ENCODE results near the gene CCM2.
"Not testable (repeated sequence)": the region's sequence is repeated elsewhere in the genome, so short reads cannot be mapped to it uniquely, and the experiment has no call there.

CCM2 gene

GRCh38 chr7:44982535-44982923, 17.5 kb upstream of the CCM2 start:
- DNase-seq (ENCODE audit: low spot score) = no peak

- DNase-seq (ENCODE audit: low spot score) = no peak
Measured at GRCh38 chr7:44982970-44983369, 17.0 kb upstream of the CCM2 start.

GRCh38 chr7:44983742-44984477, 16.1 kb upstream of the CCM2 start:
- no peak for DNase-seq (ENCODE audit: low spot score)

GRCh38 chr7:44984478-44984758, 15.6 kb upstream of the CCM2 start:
- no peak for DNase-seq (ENCODE audit: low spot score)

- DNase-seq (ENCODE audit: low spot score) = no peak
Measured at GRCh38 chr7:44985033-44985695, 14.8 kb upstream of the CCM2 start.

- no peak for DNase-seq (ENCODE audit: low spot score)
Measured at GRCh38 chr7:44985900-44986217, 14.1 kb upstream of the CCM2 start.

GRCh38 chr7:44986218-44987053, 13.6 kb upstream of the CCM2 start:
- DNase-seq (ENCODE audit: low spot score) = peak; percentile 76

GRCh38 chr7:44987457-44987856, 12.5 kb upstream of the CCM2 start:
- no peak for DNase-seq (ENCODE audit: low spot score)

- no peak for DNase-seq (ENCODE audit: low spot score)
Measured at GRCh38 chr7:44987996-44988395, 12.0 kb upstream of the CCM2 start.

- DNase-seq (ENCODE audit: low spot score) = no peak
Measured at GRCh38 chr7:44988701-44989100, 11.3 kb upstream of the CCM2 start.

GRCh38 chr7:44989132-44989531, 10.9 kb upstream of the CCM2 start:
- no peak for DNase-seq (ENCODE audit: low spot score)

GRCh38 chr7:44990109-44991023, 9.6 kb upstream of the CCM2 start:
- DNase-seq (ENCODE audit: low spot score) = no peak

- DNase-seq (ENCODE audit: low spot score) = not testable (repeated sequence)
Measured at GRCh38 chr7:44992004-44992795, 7.8 kb upstream of the CCM2 start.

- no peak for DNase-seq (ENCODE audit: low spot score)
Measured at GRCh38 chr7:44994877-44995554, 5.0 kb upstream of the CCM2 start.

GRCh38 chr7:44995555-44996493, 4.2 kb upstream of the CCM2 start:
- DNase-seq (ENCODE audit: low spot score) = no peak

- no peak for DNase-seq (ENCODE audit: low spot score)
Measured at GRCh38 chr7:44998153-44998871, 1.7 kb upstream of the CCM2 start.

GRCh38 chr7:44999245-45000092, 532 bp upstream of the CCM2 start:
- peak; percentile 99 for DNase-seq (ENCODE audit: low spot score)

GRCh38 chr7:45001138-45001694, 1.2 kb downstream of the CCM2 start:
- no peak for DNase-seq (ENCODE audit: low spot score)
